T-helper 1 cell treated with Interleukin-12 subunit alpha and Interleukin-12 subunit beta and Interleukin-4 antibody, amounts not matched to agents 30 ng/mL and 1 ng/mL, for 36 hours (primary cell): Measurements from ENCODE around the gene LIMCH1. TPM values are rescaled to one million over a fixed set of nuclear protein-coding genes. Genes with fewer than 3 reads are reported as not detected.

Source experiments
- intact Hi-C: fragments of 100-400 bp; cut with micrococcal nuclease; formaldehyde crosslinking; loops from one replicate; pipeline ENCODE4 v1.15.1; 2024
- total RNA-seq: library from RNA; stranded (reverse); gene quantifications from 2 replicates; pipeline ENCODE4 v1.2.3, GENCODE V29; 2022

The LIMCH1 gene
- total RNA-seq, 1 donor from 2014 or later: not detected

DNA sequence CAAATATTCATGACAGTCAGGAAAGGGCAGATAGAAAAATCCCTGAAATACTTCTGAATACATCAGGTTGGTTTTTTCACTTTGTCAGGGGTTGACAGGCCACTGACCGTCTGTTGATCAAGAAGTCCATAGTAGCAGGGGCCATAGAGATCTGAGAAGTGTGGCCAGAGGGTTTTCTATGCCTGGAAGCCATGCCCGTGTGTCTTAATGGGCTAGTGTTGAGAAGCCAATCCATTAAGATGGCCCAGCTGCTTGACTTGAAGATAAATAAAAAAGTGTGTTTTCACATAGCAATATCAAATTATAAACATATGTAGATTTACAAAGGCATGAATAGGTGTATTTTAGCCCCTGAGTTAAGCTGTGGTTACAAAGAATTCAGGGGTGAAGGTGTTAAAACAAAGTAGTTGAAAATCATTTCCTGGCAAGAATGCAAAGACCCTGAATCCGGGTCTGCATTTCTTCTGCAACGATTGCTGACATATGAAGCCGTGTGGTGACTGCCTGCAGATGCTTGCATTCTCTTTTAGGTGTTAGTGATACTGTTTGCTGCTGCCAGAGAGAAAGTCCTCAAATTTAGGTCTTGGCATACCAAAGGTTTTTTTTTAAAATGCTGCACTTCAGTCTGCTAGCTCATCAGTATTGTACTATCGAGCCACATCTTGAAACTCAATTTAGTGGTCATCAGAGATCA lies 9.3 kb upstream of the LIMCH1 start:
- intact Hi-C loops: no loop called here

- intact Hi-C loops: no loop called here
Observed at GRCh38 chr4:41530741-41531140, 7.2 kb upstream of the LIMCH1 start.

DNA sequence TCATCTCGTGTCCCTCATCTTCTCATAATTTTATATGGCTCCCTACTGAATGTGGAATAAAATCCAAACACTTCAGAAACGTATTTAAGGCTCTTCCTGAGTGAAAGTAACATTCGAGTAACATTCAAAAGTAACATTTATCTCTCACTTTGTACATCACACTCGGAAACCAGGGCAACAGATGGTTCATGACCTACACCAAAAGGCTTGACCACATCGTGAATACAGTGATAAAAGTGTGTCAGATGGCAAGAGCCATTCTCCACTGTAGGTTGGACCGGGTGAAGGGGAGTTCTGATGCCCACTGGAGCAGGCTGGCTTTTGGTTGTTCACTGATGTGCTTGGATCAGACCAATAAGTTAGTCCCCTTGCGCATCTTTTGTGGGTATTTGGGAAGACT lies 5.6 kb upstream of the LIMCH1 start:
- intact Hi-C loops: no loop called here

DNA sequence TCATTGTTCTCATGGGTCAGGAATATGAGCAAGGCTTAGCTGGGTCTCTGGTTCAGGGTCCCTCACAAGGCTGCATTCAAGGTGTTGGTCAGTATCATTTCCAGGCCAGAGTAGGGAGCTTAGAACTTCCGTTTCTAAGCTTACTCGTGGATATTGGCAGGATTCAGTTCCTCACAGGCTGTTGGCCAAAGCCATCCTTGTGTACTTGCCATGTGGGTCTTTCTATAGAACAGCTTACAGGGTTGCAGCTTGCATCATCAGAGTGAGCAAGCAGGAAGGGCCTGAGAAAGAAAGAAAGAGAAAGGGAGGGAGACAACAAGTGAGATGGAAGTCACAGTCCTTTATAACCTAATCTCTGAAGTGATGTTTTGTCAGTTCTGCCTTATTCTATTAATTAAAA lies 5.1 kb upstream of the LIMCH1 start:
- intact Hi-C loops: no loop called here

DNA sequence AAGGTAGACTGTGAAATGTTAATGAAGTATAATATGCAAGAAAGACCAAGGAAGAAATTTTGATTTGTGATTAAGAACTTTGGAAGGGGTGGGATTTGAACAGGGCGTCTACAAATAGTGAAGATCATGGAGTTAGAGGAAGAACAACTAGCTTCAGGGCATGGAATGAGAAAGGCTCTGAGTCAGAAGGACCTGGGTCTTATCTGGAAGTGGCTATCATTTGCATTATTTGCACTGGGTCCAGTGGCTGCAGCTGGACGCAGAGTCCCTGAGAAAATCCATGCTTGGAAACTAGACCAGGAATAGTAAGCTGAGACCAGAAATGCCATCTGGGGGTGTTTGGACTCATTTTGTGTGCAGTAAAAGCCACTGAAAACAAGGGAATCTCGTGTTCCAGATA lies 4.3 kb upstream of the LIMCH1 start:
- intact Hi-C loops: no loop called here

DNA sequence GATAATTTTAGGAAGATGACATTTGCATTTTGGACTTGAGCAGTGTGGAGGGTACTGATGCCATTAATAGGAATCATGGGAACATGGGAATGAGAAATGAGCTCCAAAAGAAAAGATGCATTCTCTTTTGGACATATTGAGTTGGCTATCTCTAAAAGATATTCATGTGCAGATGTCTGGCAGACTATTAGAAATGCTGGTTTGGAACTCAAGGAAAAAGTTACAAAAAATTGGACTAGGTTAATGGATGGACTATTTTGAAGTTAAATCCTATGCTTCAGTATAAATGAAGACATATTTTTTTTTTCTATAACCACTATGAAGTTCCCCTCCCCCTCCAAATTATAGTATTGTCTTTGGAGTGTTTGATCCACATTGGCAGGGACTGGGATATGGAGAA lies 3.6 kb upstream of the LIMCH1 start:
- intact Hi-C loops: no loop called here

GRCh38 chr4:41535911-41536371 lies 2.0 kb upstream of the LIMCH1 start:
- intact Hi-C loops: no loop called here

- intact Hi-C loops: no loop called here
Observed at GRCh38 chr4:41537292-41537890, 566 bp upstream of the LIMCH1 start.

- intact Hi-C loops: no loop called here
Observed at GRCh38 chr4:41538887-41539498, 1.0 kb downstream of the LIMCH1 start.

DNA sequence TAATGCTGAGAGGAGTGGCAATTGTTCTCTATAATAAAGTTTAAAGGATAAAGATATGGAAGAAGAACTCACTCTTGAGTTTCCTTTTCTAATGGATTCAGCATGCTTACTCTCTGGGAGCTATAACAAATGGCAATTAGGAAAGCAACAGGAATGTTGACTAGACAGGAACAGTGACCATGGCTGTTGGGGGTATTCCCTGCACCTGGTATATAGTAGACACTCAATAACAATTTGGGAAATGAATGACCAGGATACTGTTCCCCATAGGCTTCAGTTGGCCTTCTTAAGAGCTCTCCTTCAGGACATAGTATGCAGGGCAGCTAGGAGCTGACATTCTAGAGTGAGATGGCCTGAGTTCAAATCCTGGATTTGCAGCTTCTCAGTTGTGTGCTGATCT lies 1.8 kb downstream of the LIMCH1 start:
- intact Hi-C loops: no loop called here

- intact Hi-C loops: no loop called here
Observed at GRCh38 chr4:41540687-41541086, 2.7 kb downstream of the LIMCH1 start.

GRCh38 chr4:41541687-41542094 lies 3.7 kb downstream of the LIMCH1 start:
- intact Hi-C loops: no loop called here

- intact Hi-C loops: no loop called here
Observed at GRCh38 chr4:41542526-41543275, 4.7 kb downstream of the LIMCH1 start.

- intact Hi-C loops: no loop called here
Observed at GRCh38 chr4:41545238-41545637, 7.3 kb downstream of the LIMCH1 start.

- intact Hi-C loops: no loop called here
Observed at GRCh38 chr4:41546638-41547037, 8.7 kb downstream of the LIMCH1 start.

- intact Hi-C loops: no loop called here
Observed at GRCh38 chr4:41548305-41548880, 10.4 kb downstream of the LIMCH1 start.

DNA sequence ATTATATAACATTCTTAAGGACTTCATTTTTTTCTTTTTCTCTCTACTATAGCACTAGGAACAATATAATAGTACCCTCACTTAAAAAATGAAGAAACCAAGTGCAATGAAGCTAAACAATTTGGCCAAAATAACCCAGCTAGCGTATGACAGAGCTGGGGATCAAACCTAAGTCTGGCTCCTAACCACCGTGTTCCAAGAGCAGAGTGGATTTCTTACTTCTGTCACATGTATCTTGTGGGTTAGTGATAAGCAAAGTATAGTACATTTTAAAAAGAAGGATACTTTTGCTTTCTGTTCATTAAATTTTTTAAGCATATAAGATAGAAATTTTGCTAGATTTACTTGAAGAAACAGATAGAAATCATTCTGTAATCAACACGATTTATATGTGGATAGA lies 11.5 kb downstream of the LIMCH1 start:
- intact Hi-C loops: no loop called here

DNA sequence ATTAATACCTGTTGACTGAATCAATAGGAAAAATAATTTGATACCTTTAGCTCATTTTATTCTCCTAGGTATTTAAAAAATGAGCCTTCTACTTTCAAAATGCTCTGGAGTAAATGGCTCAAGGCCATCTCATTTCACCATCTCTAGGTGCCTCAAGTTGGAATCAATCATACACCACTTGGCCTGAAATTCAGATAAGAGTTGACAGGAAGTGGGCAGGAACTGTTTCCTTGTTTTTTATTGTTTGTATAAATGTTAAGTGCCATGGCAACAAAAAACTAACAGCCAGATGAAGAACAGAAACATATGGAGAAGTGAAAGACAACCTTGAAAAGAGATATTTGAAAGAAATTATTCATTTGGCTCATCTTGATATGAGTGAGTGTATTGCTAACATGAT lies 12.4 kb downstream of the LIMCH1 start:
- intact Hi-C loops: no loop called here

DNA sequence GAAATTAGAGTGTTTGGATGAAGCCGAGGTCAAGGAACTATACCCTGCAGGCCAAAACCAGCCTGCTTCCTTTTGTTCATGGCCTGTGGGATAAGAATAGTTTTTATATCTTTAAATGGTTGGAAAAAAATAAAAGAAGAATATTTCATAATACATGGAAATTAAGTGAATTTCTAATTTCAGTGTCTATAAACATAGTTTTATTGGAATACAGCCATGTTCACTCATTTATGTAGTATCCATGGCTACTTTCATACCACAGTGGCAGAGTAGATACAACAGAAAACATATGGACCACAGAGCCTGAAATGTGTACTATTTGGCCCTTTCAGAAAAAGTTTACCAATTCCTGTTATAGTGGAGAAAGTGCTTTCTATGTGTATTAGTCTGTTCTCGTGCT lies 13.6 kb downstream of the LIMCH1 start:
- intact Hi-C loops: no loop called here

GRCh38 chr4:41554905-41555304 lies 16.9 kb downstream of the LIMCH1 start:
- intact Hi-C loops: no loop called here

- intact Hi-C loops: no loop called here
Observed at GRCh38 chr4:41556526-41556925, 18.6 kb downstream of the LIMCH1 start.
